Measurements from ENCODE around the gene SLC22A25. TPM values are rescaled to one million over a fixed set of nuclear protein-coding genes. Genes with fewer than 3 reads are reported as not detected.
"Not testable (repeated sequence)": the region's sequence is repeated elsewhere in the genome, so short reads cannot be mapped to it uniquely, and the experiment has no call there.

SLC22A25 gene
- total RNA-seq, 1 donor from 2014 or later = not detected

DNA sequence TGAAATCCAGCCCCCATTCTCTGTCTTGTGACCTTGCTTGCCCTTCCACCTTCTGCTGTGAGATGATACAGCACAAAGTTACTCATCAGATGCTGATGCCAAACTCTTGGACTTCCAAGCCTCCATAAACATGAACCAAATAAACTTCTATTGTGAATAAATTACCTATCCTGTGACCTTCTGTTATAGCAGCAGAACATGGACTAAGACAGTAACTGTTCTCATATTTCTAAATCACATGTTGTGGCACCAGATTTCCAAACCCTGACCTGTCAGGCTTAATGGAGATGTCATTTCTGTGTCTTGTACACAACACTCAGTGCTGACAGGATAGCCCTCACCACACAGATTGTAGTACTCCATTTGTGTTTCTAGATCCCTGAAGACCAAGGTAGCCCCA lies 6.0 kb downstream of the SLC22A25 start:
- DNase-seq (ENCODE audit: low spot score) = no peak
- H3K27me3 Mint-ChIP-seq (ENCODE audit: insufficient read depth, low read depth) = peaks cover 2% of the 10 kb centered on the region
- Histone ChIP-seq H3K36me3 (no peaks in the 10 kb centered on the region), H3K4me1 (no peaks in the 10 kb centered on the region), H3K4me2 (no peak overlapping the region), H3F3A (ENCODE audit: low read depth) (no peaks in the 10 kb centered on the region), H3K27me3 (no peaks in the 10 kb centered on the region), H3K9me3 (ENCODE audit: low read depth) (no peaks in the 10 kb centered on the region), H2AFZ (replicated peaks) (no peak overlapping the region), H3K79me2 (ENCODE audit: low read depth) (no peaks in the 10 kb centered on the region), H4K20me1 (ENCODE audit: low read depth) (no peaks in the 10 kb centered on the region), H3K9ac (no peak overlapping the region), H3K4me3 (no peak overlapping the region), H3K27ac (no peak overlapping the region)
- peaks cover 12% of the 10 kb centered on the region for H3K9me3 Mint-ChIP-seq
- H3K27ac Mint-ChIP-seq = no peak overlapping the region
- no peak overlapping the region for H3K4me3 Mint-ChIP-seq
- H3K4me1 Mint-ChIP-seq = no peaks in the 10 kb centered on the region
- TF ChIP-seq EZH2phosphoT487 (IDR thresholded peaks at IDR 0.05) (no peak), EZH2 (IDR thresholded peaks at IDR 0.05) (no peak)
- TF ChIP-seq, protein P1, sequence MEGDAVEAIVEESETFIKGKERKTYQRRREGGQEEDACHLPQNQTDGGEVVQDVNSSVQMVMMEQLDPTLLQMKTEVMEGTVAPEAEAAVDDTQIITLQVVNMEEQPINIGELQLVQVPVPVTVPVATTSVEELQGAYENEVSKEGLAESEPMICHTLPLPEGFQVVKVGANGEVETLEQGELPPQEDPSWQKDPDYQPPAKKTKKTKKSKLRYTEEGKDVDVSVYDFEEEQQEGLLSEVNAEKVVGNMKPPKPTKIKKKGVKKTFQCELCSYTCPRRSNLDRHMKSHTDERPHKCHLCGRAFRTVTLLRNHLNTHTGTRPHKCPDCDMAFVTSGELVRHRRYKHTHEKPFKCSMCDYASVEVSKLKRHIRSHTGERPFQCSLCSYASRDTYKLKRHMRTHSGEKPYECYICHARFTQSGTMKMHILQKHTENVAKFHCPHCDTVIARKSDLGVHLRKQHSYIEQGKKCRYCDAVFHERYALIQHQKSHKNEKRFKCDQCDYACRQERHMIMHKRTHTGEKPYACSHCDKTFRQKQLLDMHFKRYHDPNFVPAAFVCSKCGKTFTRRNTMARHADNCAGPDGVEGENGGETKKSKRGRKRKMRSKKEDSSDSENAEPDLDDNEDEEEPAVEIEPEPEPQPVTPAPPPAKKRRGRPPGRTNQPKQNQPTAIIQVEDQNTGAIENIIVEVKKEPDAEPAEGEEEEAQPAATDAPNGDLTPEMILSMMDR (IDR thresholded peaks at IDR 0.05) = no peak
- H3K36me3 Mint-ChIP-seq = peaks cover 1% of the 10 kb centered on the region

DNA sequence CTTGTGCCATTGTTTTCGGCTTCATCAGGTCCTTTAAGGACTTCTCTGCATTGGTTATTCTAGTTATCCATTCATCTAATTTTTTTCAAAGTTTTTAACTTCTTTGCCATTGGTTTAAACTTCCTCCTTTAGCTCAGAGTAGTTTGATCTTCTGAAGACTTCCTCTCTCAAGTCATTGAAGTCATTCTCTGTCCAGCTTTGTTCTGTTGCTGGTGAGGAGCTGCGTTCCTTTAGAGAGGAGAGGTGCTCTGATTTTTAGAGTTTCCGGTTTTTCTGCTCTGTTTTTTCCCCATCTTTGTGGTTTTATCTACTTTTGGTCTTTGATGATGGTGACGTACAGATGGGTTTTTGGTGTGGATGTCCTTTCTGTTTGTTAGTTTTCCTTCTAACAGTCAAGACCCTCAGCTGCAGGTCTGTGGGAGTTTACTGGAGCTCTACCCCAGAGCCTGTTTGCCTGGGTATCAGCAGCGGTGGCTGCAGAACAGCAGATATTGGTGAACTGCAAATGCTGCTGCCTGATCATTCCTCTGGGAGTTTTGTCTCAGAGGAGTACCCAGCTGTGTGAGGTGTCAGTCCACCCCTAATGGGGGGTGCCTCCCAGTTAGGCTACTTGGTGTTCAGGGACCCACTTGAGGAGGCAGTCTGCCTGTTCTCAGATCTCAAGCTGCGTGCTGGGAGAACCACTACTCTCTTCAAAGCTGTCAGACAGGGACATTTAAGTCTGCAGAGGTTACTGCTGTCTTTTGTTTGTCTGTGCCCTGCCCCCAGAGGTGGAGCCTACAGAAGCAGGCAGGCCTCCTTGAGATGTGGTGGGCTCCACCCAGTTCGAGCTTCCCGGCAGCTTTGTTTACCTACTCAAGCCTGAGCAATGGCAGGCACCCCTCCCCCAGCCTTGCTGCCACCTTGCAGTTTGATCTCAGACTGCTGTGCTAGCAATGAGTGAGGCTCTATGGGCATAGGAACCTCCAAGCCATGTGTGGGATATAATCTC lies 7.6 kb downstream of the SLC22A25 start:
- H3K27ac Mint-ChIP-seq; H3K9me3 ChIP-seq (ENCODE audit: low read depth); H3K36me3 Mint-ChIP-seq; H3K4me3 Mint-ChIP-seq; H2AFZ ChIP-seq (replicated peaks); H3K27me3 Mint-ChIP-seq (ENCODE audit: insufficient read depth, low read depth); H3K9ac ChIP-seq; H3K4me1 ChIP-seq; H3K4me3 ChIP-seq; H3K79me2 ChIP-seq (ENCODE audit: low read depth); H4K20me1 ChIP-seq (ENCODE audit: low read depth); H3K36me3 ChIP-seq; H3K27ac ChIP-seq; H3K4me2 ChIP-seq; H3F3A ChIP-seq (ENCODE audit: low read depth); H3K4me1 Mint-ChIP-seq; DNase-seq (ENCODE audit: low spot score); H3K27me3 ChIP-seq: not testable (repeated sequence)
- peaks cover 18% of the 10 kb centered on the region for H3K9me3 Mint-ChIP-seq

- Mint-ChIP-seq H3K4me3 (no peak overlapping the region), H3K36me3 (no peaks in the 10 kb centered on the region), H3K4me1 (peaks cover 8% of the 10 kb centered on the region), H3K27ac (no peak overlapping the region), H3K9me3 (peaks cover 9% of the 10 kb centered on the region), H3K27me3 (ENCODE audit: insufficient read depth, low read depth) (peaks cover 2% of the 10 kb centered on the region)
- Histone ChIP-seq H3K4me1 (peaks cover 8% of the 10 kb centered on the region), H3K36me3 (no peaks in the 10 kb centered on the region), H3K27me3 (no peaks in the 10 kb centered on the region), H3F3A (ENCODE audit: low read depth) (no peaks in the 10 kb centered on the region), H3K27ac (no peak overlapping the region), H3K9me3 (ENCODE audit: low read depth) (no peaks in the 10 kb centered on the region), H3K9ac (no peak overlapping the region), H2AFZ (replicated peaks) (no peak overlapping the region), H4K20me1 (ENCODE audit: low read depth) (no peaks in the 10 kb centered on the region), H3K4me2 (no peak overlapping the region), H3K79me2 (ENCODE audit: low read depth) (no peaks in the 10 kb centered on the region), H3K4me3 (no peak overlapping the region)
- no peak for TF ChIP-seq EZH2phosphoT487 (IDR thresholded peaks at IDR 0.05)
- DNase-seq (ENCODE audit: low spot score) = no peak
These were observed 13.6 kb downstream of the SLC22A25 start for GRCh38 chr11:63229815-63230214.

GRCh38 chr11:63227521-63228107 lies 15.8 kb downstream of the SLC22A25 start:
- Histone ChIP-seq H4K20me1 (ENCODE audit: low read depth) (no peaks in the 10 kb centered on the region), H3F3A (ENCODE audit: low read depth) (no peaks in the 10 kb centered on the region), H3K4me2 (no peak overlapping the region), H3K4me3 (no peak overlapping the region), H3K4me1 (peaks cover 8% of the 10 kb centered on the region), H2AFZ (replicated peaks) (no peak overlapping the region), H3K9me3 (ENCODE audit: low read depth) (no peaks in the 10 kb centered on the region), H3K79me2 (ENCODE audit: low read depth) (no peaks in the 10 kb centered on the region), H3K27me3 (no peaks in the 10 kb centered on the region), H3K36me3 (no peaks in the 10 kb centered on the region), H3K27ac (no peak overlapping the region), H3K9ac (no peak overlapping the region)
- Mint-ChIP-seq H3K4me3 (no peak overlapping the region), H3K27ac (no peak overlapping the region), H3K27me3 (ENCODE audit: insufficient read depth, low read depth) (no peaks in the 10 kb centered on the region), H3K36me3 (no peaks in the 10 kb centered on the region), H3K4me1 (peaks cover 8% of the 10 kb centered on the region), H3K9me3 (peaks cover 6% of the 10 kb centered on the region)
- no peak for DNase-seq (ENCODE audit: low spot score)
- TF ChIP-seq, protein P1 (IDR thresholded peaks at IDR 0.05) = no peak
- no peak for TF ChIP-seq EZH2phosphoT487 (IDR thresholded peaks at IDR 0.05)
- no peak for TF ChIP-seq EZH2 (IDR thresholded peaks at IDR 0.05)
